HG03039 (cell line): ENCODE data around the gene RETREG3.
A peak's percentile ranks its signal among the peaks of the same experiment; 100 is the strongest.
"Not testable (repeated sequence)": the region's sequence is repeated elsewhere in the genome, so short reads cannot be mapped to it uniquely, and the experiment has no call there.

ENCODE experiments used
- ATAC-seq: cut with Tn5 transposase; IDR thresholded peaks from one replicate; pipeline ENCODE4 v1.9.1; 2021; ENCODE audit warnings: mild to moderate bottlenecking, moderate library complexity; ENCODE audit not compliant: unreplicated experiment

Gene RETREG3

DNA sequence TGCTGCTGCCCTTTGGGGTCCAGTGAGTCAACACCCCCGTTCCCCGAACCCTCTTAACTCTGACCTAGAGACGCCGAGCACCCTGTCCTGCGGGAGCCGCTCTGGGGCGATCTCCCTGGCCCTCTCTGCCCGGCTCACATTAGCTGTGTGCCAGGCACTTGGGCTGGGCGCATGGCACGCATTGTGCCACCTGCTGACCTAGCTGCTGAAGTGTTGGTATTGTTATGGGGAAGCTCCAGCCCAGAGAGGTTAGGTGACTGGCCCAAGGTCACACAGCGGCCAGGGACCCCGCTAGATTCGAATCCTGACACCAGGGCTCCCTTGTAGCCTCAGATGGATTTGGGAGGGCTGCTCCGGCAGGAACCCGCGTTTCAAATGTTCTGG, 55.3 kb downstream of the RETREG3 start:
- no peak for ATAC-seq

DNA sequence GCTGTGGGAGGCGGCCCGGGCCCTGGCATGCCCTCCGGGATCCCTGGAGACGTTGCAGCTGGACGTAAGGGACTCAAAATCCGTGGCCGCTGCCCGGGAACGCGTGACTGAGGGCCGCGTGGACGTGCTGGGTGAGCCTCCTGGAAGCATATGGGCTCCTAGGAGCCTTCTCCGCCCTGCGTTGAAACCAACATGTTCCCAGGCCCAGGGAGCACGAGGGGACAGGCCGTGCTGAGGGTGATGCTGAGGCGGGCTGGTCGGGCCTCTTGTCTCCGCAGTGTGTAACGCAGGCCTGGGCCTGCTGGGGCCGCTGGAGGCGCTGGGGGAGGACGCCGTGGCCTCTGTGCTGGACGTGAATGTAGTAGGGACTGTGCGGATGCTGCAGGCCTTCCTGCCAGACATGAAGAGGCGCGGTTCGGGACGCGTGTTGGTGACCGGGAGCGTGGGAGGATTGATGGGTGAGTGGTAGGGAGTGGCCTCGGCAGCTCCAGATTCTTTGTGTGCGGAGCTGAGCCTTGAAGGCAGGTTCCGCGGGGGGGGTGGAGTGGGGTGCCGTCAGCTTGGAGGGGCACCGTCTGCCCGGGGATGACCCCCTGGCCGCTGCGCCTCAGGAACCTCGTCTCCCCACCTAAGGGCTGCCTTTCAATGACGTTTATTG, 55.9 kb downstream of the RETREG3 start:
- no peak for ATAC-seq

DNA sequence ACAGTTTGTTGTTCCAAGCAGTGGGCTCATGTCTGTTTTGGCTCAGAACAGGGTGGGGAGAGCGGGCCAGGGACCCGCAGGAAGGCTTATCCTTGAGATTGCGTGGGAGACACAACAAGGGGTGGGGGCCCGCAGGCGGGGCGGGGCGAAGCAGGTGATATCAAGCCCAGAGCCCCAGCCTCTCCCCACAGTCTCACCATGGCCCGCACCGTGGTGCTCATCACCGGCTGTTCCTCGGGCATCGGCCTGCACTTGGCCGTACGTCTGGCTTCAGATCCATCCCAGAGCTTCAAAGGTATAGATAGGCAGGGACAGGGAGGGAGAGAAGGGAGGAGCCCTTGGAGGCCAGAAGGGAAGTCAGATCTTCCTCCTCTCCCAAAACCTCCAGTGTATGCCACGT, 56.4 kb downstream of the RETREG3 start, which contains the start of gene HSD17B1:
HSD17B1 (plus strand) TSS at position 188 of the 400 bp plus-strand sequence; CDS start at position 199, 11 bp downstream.
- not testable (repeated sequence) for ATAC-seq

DNA sequence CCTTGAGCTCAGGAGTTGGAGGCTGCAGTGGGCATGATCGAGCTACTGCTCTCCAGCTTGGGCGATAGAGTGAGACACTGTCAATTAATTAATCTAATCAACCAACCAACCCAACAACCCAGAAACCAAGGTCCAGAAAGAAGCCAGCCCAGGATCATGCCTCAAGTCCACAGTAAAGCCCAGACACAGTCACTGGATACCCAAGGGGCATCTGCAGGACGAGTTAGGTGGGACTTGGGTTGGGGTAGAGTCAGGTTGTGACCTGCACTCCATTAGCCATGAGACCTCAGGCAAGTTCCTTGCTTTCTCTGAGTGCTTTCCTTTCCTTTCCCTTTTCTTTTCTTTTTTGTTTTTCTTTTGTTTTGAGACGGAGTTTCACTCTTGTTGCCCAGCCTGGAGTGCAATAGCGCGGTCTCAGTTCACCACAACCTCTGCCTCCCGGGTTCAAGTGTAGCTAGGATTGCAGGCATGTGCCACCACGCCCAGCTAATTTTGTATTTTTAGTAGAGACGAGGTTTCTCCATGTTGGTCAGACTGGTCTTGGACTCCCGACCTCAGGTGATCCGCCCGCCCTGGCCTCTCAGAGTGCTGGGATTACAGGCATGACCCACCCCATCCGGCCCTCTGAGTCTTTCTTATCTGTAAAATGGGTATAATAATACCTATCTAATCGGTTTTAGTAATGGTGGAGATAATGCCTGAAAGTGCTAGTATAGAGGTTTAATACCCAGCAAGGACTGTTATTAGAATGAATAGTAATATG, 60.0 kb downstream of the RETREG3 start:
- ATAC-seq: no peak

DNA sequence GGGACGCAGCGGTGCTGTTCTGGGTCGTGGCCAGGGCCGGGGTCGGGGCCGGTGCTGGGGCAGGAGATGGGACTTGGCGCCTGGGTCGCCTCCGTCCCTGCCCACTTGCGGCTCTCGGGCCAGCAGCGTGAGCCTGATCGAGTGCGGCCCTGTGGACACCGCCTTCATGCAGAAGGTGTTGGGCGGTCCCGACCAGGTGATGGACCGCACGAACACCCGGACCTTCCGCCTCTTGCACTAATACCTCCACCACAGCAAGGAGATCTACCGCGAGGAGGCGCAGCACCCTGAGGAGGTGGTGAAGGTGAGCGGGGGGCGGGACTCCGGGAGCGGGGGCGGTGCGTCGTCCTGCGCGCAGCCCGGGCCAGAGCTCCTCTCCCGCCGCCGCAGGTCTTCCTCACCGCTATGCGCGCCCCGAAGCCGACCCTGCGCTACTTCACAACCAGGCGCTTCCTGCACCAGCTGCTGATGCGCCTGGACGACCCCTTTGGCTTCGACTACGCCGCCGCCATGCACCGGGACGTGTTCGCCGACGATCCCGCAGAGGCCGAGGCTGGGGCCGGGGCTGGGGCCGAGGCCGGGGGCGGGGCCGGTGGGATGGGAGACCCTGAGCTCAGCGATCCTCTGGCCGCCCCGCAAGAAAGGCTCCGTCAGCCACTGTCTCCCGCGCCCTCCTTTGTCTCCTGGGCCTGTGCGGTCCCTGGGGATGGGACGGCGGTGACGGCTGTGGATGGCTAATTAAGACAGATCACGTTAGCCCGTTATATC, 60.9 kb downstream of the RETREG3 start:
- no peak for ATAC-seq

DNA sequence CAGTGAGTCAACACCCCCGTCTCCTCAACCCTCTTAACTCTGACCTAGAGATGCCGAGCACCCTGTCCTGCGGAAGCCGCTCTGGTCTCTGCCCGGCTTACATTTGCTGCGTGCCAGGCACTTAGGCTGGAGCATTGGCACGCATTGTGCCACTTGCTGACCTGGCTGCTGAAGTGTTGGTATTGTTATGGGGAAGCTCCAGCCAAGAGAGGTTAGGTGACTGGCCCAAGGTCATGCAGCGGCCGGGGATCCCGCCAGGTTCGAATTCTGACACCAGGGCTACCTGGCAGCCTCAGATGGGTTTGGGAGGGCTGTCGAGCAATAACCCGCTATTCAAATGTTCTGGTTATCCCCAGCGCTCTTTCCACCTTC, 61.5 kb downstream of the RETREG3 start:
- no peak for ATAC-seq

DNA sequence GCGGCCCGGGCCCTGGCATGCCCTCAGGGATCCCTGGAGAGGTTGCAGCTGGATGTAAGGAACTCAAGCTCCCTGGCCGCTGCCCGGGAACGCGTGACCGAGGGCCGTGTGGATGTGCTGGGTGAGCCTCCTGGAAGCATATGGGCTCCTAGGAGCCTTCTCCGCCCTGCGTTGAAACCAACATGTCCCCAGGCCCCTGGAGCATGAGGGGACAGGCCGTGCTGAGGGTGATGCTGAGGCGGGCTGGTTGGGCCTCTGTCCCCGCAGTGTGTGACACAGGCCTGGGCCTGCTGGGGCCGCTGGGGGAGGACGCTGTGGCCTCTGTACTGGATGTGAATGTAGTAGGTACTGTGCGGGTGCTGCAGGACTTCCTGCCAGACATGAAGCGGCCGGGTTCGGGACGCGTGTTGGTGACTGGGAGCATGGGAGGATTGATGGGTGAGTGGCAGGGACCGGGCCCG, 62.1 kb downstream of the RETREG3 start:
- ATAC-seq: no peak

DNA sequence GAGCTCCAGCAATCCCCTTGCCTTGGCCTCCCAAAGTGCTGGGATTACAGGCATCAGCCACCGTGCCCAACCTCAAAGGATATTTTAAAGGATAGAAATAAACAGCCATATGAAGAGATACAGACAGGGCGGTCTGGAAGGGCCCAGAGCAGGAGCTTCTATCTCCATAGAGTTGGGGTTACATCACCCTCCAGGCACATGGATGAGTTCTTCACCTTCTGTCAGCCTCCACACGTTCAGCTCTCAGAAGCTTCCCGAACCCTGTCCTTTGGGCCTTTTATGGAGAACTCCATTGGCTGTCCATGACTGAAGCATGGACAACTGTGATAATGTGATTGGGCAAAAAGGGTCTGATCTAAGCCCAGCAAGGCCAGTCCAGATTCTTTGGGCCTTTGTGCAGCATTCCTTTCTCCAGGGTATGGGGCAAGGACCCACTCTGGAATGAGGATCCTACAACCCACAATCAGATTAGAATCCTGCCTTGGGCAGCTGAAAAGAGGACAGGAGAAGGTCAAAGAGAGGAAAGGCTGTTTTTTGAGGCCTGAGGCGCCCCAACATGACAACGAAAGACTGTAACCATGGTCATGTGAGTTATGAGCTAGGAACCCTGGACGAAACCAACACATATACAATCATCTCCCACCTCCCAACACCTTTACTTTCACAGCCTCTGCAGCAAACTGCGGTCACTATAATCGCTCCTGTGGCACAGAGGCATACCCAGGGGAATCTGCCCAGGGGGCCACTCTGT, 63.2 kb downstream of the RETREG3 start:
- ATAC-seq: not testable (repeated sequence)

DNA sequence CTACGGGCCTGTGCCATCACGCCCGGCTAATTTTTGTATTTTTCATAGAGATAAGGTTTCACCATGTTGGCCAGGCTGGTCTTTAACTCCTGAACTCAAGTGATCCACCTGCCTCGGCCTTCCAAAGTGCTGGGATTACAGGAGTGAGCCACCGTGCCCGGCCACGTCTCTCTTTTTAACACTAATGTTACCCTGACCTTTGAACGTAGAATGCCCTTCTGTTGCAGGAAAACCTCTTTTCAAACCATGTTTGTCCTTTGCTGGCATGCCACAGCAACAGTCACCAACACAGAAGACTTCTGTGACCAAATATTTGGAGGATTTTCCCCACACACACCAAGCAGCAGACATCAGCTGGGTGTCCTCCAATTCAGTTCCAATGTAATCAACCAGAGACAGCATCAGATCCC, 64.3 kb downstream of the RETREG3 start:
- ATAC-seq: no peak

DNA sequence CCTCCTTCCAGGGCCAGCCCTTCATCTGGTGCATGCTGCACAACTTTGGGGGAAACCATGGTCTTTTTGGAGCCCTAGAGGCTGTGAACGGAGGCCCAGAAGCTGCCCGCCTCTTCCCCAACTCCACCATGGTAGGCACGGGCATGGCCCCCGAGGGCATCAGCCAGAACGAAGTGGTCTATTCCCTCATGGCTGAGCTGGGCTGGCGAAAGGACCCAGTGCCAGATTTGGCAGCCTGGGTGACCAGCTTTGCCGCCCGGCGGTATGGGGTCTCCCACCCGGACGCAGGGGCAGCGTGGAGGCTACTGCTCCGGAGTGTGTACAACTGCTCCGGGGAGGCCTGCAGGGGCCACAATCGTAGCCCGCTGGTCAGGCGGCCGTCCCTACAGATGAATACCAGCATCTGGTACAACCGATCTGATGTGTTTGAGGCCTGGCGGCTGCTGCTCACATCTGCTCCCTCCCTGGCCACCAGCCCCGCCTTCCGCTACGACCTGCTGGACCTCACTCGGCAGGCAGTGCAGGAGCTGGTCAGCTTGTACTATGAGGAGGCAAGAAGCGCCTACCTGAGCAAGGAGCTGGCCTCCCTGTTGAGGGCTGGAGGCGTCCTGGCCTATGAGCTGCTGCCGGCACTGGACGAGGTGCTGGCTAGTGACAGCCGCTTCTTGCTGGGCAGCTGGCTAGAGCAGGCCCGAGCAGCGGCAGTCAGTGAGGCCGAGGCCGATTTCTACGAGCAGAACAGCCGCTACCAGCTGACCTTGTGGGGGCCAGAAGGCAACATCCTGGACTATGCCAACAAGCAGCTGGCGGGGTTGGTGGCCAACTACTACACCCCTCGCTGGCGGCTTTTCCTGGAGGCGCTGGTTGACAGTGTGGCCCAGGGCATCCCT, 65.7 kb downstream of the RETREG3 start:
- no peak for ATAC-seq

DNA sequence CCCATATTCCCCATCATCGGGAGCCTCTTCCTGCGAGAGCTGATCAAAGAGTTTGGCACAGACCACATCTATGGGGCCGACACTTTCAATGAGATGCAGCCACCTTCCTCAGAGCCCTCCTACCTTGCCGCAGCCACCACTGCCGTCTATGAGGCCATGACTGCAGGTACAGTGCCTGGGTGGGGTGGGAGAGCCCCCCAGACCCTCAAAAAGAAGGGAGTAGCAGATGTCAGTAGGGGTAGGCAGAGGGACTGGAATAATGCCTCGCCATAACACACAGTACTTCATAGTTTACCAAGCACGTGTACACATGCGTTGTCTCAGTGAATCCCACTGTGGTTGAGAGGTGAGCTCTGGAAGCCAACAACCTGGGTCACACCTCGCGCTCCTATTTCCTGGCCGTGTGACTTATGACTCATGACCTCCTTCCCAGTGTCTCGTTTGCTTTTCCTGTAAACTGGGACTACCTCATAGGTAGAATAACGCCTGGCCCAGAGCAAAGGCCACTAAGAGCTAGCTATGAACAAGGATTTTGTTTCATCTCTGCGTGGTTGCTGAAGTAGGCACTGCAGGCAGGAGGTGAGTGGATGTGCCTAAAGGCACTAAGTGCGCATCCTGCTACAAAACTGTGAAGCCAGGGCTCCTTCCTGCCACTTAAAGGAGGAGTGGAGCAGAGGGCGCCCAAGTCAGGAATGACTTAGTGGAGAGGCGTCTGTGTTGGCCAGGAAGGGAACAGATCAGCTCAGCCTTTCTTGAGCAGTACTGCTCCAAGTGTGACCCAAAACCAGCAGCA, 67.9 kb downstream of the RETREG3 start:
- no peak for ATAC-seq

DNA sequence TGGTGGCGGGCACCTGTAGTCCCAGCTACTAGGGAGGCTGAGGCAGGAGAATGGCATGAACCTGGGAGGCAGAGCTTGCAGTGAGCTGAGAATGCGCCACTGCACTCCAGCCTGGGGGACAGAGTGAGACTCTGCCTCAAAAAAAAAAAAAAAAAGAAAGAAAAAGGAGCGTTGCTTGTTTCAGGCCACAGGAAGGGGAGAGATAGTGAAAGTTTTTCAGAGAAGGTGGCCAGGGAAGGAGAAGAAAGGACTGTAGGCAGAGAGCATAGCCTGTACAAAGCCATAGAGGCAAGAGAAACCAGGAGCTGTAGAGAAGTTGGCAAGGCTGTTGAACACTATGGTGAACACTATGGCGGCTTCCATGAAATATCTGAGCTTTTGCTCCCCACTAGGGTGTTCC, 68.6 kb downstream of the RETREG3 start:
- not testable (repeated sequence) for ATAC-seq

DNA sequence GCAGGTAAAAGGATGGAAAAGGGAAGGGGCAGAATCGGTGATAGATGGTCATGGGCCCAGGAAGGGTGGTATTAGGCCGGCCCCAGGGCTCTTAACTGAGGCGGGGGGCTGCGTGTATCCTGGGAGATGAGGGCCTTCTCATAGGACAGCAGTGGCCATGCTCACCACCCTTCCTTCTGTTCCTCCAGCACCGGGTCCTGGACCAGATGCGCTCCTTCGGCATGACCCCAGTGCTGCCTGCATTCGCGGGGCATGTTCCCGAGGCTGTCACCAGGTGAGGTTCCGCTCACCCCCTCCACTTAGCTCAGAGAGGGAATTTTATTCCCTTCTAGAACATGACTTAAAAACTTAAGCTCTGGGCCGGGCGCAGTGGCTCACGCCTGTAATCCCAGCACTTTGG, 70.7 kb downstream of the RETREG3 start:
- ATAC-seq: no peak

DNA sequence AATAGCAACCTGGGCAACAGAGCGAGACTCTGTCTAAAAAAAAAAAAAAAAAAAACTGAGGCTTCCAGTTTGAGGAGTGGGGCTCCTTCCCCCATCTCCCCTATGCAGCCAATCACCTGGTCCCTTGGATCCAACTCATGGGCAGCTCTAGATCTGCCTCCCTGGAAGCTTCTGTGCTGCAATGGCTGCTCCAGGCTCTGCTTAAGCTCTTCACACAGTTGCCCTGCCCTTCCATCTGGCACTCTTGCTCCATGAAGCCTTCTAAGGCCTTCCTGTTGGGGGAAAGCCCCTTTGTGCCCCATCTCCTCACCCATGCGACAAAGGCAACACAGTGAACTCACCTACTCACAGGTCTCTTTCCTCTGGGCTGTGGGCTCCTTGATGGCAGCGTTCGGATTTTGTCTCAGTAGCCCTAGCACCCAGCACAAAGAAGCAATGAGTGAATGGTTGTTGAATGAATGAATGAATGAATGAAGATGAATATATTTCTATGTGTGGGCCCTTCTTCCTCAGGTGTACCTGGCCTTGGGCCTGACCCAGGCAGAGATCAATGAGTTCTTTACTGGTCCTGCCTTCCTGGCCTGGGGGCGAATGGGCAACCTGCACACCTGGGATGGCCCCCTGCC, 71.2 kb downstream of the RETREG3 start:
- no peak for ATAC-seq

DNA sequence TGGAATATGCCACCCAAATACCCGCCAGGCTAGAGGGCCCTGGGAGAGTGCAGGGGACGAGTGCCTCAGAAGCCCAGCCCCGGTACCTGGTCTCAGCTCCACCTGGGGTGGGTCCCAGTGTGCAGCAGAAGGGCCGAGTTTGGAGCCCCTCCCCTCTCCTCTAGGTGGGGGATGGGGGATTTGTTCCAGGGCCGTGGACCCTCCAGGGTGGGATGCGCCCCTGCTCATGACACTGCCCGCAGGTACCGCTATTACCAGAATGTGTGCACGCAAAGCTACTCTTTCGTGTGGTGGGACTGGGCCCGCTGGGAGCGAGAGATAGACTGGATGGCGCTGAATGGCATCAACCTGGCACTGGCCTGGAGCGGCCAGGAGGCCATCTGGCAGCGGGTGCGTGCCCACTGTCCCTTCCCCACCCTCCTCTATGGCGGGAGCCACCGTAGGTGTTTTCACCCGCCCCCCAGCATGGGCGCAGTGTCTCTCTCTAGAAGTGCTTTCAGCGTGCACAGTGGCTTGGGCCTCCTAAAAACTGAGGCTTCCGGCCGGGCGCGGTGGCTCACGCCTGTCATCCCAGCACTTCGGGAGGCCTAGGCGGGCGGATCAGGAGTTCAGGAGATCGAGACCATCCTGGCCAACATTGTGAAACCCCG, 71.9 kb downstream of the RETREG3 start:
- ATAC-seq: no peak

DNA sequence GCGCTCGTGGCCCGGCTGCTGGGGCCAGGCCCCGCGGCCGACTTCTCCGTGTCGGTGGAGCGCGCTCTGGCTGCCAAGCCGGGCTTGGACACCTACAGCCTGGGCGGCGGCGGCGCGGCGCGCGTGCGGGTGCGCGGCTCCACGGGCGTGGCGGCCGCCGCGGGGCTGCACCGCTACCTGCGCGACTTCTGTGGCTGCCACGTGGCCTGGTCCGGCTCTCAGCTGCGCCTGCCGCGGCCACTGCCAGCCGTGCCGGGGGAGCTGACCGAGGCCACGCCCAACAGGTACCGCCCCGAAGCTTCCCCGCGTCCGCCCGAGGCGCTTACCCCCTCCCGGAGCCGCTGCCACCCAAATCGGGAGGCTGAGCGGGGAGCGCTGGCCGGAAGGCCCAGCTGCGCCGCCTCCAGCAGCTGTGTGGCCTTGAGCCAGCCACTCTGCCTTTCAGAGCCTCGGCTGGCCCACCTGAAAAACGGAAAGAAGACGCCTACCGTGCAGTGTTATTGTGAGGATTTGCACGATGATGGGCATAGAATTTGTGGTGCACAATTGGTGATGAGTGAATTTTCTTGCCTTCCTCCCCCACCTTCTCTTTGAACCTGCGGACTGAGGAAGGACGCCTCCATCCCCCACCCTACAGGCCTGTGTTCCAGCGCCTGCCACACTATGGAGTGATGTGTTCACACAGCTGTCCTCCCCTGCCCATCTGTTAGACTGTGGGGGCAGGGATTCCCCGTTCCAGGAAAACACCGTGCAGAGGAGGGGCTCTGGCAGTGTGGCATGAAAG, 72.6 kb downstream of the RETREG3 start:
- ATAC-seq: peak; percentile 46

DNA sequence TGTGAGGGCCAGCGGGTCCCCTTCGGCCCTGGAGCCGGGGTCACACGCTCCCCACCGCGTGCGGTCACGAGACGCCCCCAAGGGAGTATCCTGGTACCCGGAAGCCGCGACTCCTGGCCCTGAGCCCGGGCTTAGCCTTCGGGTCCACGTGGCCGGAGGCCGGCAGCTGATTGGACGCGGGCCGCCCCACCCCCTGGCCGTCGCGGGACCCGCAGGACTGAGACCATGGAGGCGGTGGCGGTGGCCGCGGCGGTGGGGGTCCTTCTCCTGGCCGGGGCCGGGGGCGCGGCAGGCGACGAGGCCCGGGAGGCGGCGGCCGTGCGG, 73.2 kb downstream of the RETREG3 start, which contains the start of gene NAGLU:
NAGLU (plus strand) TSS at position 194 of the 324 bp plus-strand sequence; CDS start at position 226, 32 bp downstream.
- ATAC-seq: peak; percentile 79
